Measurements from ENCODE around the gene NXPH1.

NXPH1 gene

GRCh38 chr7:8509621-8510020, 76.2 kb downstream of the NXPH1 start:
- DNase-seq = no peak

- DNase-seq = no peak
Measured at GRCh38 chr7:8511855-8512254, 78.4 kb downstream of the NXPH1 start.

- no peak for DNase-seq
Measured at GRCh38 chr7:8514781-8515519, 81.5 kb downstream of the NXPH1 start.

- DNase-seq = no peak
Measured at GRCh38 chr7:8515640-8516185, 82.3 kb downstream of the NXPH1 start.

- DNase-seq = no peak
Measured at GRCh38 chr7:8516976-8517375, 83.6 kb downstream of the NXPH1 start.

- no peak for DNase-seq
Measured at GRCh38 chr7:8528311-8528710, 94.9 kb downstream of the NXPH1 start.

- no peak for DNase-seq
Measured at GRCh38 chr7:8531991-8532515, 98.6 kb downstream of the NXPH1 start.

- no peak for DNase-seq
Measured at GRCh38 chr7:8536431-8536830, 103.0 kb downstream of the NXPH1 start.

GRCh38 chr7:8549046-8549445, 115.6 kb downstream of the NXPH1 start:
- no peak for DNase-seq

GRCh38 chr7:8560501-8560900, 127.1 kb downstream of the NXPH1 start:
- no peak for DNase-seq

GRCh38 chr7:8561449-8561848, 128.0 kb downstream of the NXPH1 start:
- DNase-seq = no peak

- no peak for DNase-seq
Measured at GRCh38 chr7:8564281-8564680, 130.9 kb downstream of the NXPH1 start.

GRCh38 chr7:8566016-8566415, 132.6 kb downstream of the NXPH1 start:
- DNase-seq = no peak

- no peak for DNase-seq
Measured at GRCh38 chr7:8567626-8568025, 134.2 kb downstream of the NXPH1 start.

GRCh38 chr7:8579661-8580194, 146.3 kb downstream of the NXPH1 start:
- no peak for DNase-seq

- DNase-seq = no peak
Measured at GRCh38 chr7:8581842-8582241, 148.4 kb downstream of the NXPH1 start.

- DNase-seq = no peak
Measured at GRCh38 chr7:8582728-8583127, 149.3 kb downstream of the NXPH1 start.

- no peak for DNase-seq
Measured at GRCh38 chr7:8585591-8585990, 152.2 kb downstream of the NXPH1 start.

GRCh38 chr7:8590225-8590624, 156.8 kb downstream of the NXPH1 start:
- DNase-seq = no peak

GRCh38 chr7:8590791-8591190, 157.4 kb downstream of the NXPH1 start:
- DNase-seq = peak; percentile 38

- no peak for DNase-seq
Measured at GRCh38 chr7:8591289-8591688, 157.9 kb downstream of the NXPH1 start.

- no peak for DNase-seq
Measured at GRCh38 chr7:8592167-8592566, 158.8 kb downstream of the NXPH1 start.

GRCh38 chr7:8594115-8594514, 160.7 kb downstream of the NXPH1 start:
- DNase-seq = no peak

- peak; percentile 82 for DNase-seq
Measured at GRCh38 chr7:8597565-8597964, 164.2 kb downstream of the NXPH1 start.

All from NCI-H510A treated with DMSO at 0.1 percent for 48 hours (cell line).